Measurements from ENCODE around the gene ARHGEF12. TPM values are rescaled to one million over a fixed set of nuclear protein-coding genes. Genes with fewer than 3 reads are reported as not detected.

The ARHGEF12 gene
- total RNA-seq, 2 experiments from 2014 or later, result 8.1 to 9.2 TPM

DNA sequence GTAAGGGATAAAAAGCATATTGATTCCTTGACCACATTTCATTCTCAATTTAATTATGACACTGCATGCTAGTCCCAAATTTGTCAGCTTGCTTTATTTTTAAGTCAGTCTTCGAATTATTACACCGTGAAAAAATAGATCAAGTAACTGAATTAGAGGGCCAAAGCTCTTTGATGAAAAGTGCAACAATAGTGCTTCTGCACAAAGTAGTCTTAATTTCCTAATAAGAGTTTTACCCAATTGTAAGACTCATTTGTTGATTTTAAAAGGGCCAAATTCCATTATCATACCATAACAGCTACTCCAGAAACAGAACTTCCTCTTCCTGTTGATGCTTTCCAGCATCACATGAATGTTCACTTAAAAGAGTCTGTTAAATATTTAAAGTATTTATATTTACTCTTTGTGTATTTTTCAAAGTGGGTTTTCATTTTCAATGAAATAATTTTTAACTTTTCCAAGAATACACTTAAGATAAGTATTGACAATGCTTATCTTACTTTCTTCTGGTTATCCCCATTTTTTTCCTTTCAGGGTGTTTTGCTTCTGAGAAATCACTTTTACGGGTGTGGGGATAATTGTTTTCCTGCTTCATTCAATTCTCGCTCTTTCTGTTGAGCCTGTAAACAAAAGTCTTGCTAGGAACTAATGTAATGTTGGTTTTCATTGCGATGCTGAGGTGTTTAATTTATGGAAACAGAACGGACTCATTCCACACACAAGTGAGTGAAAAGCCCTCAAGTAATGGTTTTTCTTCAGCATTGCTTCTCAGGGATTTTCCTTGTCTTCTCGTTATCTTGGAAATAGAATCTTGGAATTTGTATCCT, 2.1 kb downstream of the ARHGEF12 start:
- CTCF ChIA-PET, result no interaction called here
- H3K27me3 Mint-ChIP-seq, result peaks cover 63% of the 10 kb centered on the region

DNA sequence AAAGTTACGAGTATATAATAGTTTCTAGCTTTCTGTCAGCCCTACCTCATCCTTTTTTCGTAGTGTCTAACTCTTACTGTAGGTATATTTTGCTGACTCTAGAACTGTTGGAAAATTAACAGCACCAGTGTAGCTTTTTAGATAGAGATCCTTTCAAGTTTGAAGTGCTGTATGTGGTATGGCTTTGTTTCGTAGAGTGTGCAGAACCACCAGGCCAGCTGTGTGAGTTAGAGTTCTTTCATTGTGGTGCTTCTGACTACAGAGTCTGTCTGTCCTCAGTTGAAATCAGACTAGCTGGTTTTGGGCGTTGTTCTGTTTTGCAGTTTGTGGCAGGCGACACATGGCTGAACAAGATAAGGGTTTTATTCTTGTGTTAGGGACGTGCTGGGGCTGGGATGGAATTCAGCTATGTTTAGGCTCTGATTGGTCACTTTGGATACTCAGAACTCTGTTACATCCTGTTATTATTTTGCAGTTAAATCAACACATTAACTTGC, 3.2 kb downstream of the ARHGEF12 start:
- H3K27me3 Mint-ChIP-seq, result peaks cover 66% of the 10 kb centered on the region
- peak overlapping the region; percentile 1 for H3K4me3 Mint-ChIP-seq
- peaks cover 46% of the 10 kb centered on the region for H3K4me1 Mint-ChIP-seq
- peak; percentile 14 for DNase-seq
- ChIA-PET POLR2A (no interaction called here), CTCF (no interaction called here)
- no peaks in the 10 kb centered on the region for H3K36me3 Mint-ChIP-seq (ENCODE audit: low read depth)
- peaks cover 3% of the 10 kb centered on the region for H3K9me3 Mint-ChIP-seq
- H3K27ac Mint-ChIP-seq, result no peak overlapping the region

More for the DNA sequence above, 2.1 kb downstream of the ARHGEF12 start:
- POLR2A ChIA-PET, result no interaction called here
- Mint-ChIP-seq H3K4me3 (peak overlapping the region; percentile 82), H3K27ac (no peak overlapping the region), H3K4me1 (peaks cover 36% of the 10 kb centered on the region), H3K9me3 (peaks cover 3% of the 10 kb centered on the region), H3K36me3 (ENCODE audit: low read depth) (no peaks in the 10 kb centered on the region)
- no peak for DNase-seq

- Mint-ChIP-seq H3K4me3 (no peak overlapping the region), H3K27me3 (peaks cover 67% of the 10 kb centered on the region), H3K36me3 (ENCODE audit: low read depth) (no peaks in the 10 kb centered on the region), H3K9me3 (peaks cover 3% of the 10 kb centered on the region), H3K4me1 (peaks cover 47% of the 10 kb centered on the region), H3K27ac (no peak overlapping the region)
- CTCF ChIA-PET, result no interaction called here
- DNase-seq, result no peak
- POLR2A ChIA-PET, result no interaction called here
Measured at GRCh38 chr11:120340529-120340928, 4.3 kb downstream of the ARHGEF12 start.

DNA sequence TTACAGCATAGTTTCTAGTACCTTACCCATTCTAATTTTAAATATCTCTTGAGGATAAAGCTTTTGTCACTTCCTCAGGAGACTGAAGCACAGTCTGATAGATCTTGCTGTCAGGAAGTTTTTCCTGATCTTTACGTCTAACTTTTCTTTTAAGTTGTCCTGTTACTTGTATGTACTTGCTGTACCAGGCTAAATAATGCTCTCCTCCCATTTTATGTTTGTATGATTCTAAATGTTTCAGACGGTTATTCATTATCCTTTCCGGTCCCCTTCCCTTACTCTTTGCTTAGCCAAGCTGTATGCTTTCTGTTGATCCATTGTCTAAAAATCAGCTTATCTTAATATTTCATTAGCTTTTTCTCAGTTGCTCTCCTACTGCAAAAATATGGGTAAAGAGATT, 6.0 kb downstream of the ARHGEF12 start:
- POLR2A ChIA-PET, result no interaction called here
- no peak for DNase-seq
- no peaks in the 10 kb centered on the region for H3K36me3 Mint-ChIP-seq (ENCODE audit: low read depth)
- no peak overlapping the region for H3K27ac Mint-ChIP-seq
- H3K27me3 Mint-ChIP-seq, result peaks cover 75% of the 10 kb centered on the region
- H3K4me1 Mint-ChIP-seq, result peaks cover 46% of the 10 kb centered on the region
- peaks cover 3% of the 10 kb centered on the region for H3K9me3 Mint-ChIP-seq
- CTCF ChIA-PET, result interaction anchor here (0.7 kb wide), 1 partner anchor 110 kb away, joined by 3 read pairs; no protein-coding TSS in a partner anchor
- no peak overlapping the region for H3K4me3 Mint-ChIP-seq

- no peaks in the 10 kb centered on the region for H3K36me3 Mint-ChIP-seq (ENCODE audit: low read depth)
- no peak for DNase-seq
- ChIA-PET POLR2A (no interaction called here), CTCF (interaction anchor here (1.3 kb wide), 1 partner anchor 8 kb away, joined by 3 read pairs; no protein-coding TSS in a partner anchor)
- peaks cover 74% of the 10 kb centered on the region for H3K27me3 Mint-ChIP-seq
- H3K27ac Mint-ChIP-seq, result no peak overlapping the region
- peaks cover 3% of the 10 kb centered on the region for H3K9me3 Mint-ChIP-seq
- peaks cover 43% of the 10 kb centered on the region for H3K4me1 Mint-ChIP-seq
- no peak overlapping the region for H3K4me3 Mint-ChIP-seq
Measured at GRCh38 chr11:120342678-120343077, 6.5 kb downstream of the ARHGEF12 start.

GRCh38 chr11:120343429-120343828, 7.2 kb downstream of the ARHGEF12 start:
- CTCF ChIA-PET, result interaction anchor here (1.3 kb wide), 1 partner anchor 8 kb away, joined by 3 read pairs; no protein-coding TSS in a partner anchor
- Mint-ChIP-seq H3K36me3 (ENCODE audit: low read depth) (no peaks in the 10 kb centered on the region), H3K4me3 (no peak overlapping the region), H3K27ac (no peak overlapping the region), H3K4me1 (peaks cover 38% of the 10 kb centered on the region), H3K9me3 (peaks cover 3% of the 10 kb centered on the region), H3K27me3 (peaks cover 72% of the 10 kb centered on the region)
- no peak for DNase-seq
- POLR2A ChIA-PET, result no interaction called here

DNA sequence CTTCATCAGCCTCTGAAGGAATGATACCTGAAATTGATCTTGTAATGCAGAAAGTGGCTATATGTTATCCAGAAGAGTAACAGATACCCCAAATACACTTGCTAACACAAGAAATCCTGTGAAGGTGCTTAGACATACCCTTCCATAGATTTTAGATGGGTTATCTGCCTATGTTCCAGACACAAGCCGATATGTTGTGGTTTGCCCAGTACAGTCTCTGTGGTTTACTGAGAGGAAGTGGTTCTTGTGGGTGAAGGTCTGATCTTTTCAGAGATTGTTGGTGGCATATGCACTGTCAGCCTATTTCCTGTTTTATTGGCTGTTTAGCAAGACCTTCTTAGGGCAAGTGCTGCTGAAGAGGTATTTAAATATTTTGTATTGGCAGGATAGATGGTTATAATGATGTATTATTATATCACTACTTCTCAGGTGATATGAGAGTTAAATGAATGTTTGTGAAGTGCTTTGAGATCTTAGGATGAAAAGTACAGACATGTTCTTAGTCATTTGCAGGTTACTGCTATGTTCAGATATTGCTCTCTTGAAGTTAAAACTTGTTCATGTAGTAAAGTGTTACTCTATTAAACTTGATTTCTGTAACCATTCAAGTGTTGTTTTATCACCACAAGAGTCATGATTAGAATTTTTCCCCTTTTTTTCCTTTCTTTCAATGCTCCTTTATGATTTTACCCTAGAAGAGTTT, 8.2 kb downstream of the ARHGEF12 start:
- Mint-ChIP-seq H3K36me3 (ENCODE audit: low read depth) (no peaks in the 10 kb centered on the region), H3K27ac (peak overlapping the region; percentile 19), H3K4me3 (peak overlapping the region; percentile 18), H3K9me3 (peaks cover 3% of the 10 kb centered on the region), H3K27me3 (peaks cover 71% of the 10 kb centered on the region), H3K4me1 (peaks cover 32% of the 10 kb centered on the region)
- ChIA-PET POLR2A (no interaction called here), CTCF (no interaction called here)
- DNase-seq, result peak; percentile 86

DNA sequence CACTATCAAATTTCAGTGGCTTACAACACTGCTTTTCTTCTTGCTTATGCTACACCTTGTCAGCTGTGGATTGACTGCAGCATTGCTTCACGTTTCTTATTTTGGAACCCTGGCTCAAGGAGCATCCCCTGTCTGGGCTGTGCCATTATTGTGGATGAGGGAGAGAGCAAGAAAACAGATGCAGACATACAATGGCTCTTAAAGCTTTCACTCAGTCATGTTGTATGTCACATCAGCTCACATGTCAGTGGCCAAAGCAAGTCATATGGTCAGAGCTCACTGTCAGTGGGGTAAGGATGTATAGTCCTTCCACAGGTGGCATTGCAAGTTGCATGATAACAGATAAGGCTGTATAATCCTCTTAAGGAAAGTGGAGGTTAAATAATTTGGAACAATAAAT, 10.0 kb downstream of the ARHGEF12 start:
- H3K27ac Mint-ChIP-seq, result no peak overlapping the region
- ChIA-PET CTCF (interaction anchor here (0.6 kb wide), 1 partner anchor 25 kb away, joined by 3 read pairs; no protein-coding TSS in a partner anchor), POLR2A (no interaction called here)
- no peaks in the 10 kb centered on the region for H3K36me3 Mint-ChIP-seq (ENCODE audit: low read depth)
- H3K27me3 Mint-ChIP-seq, result peaks cover 65% of the 10 kb centered on the region
- no peak for DNase-seq
- H3K9me3 Mint-ChIP-seq, result peaks cover 3% of the 10 kb centered on the region
- no peak overlapping the region for H3K4me3 Mint-ChIP-seq
- peaks cover 25% of the 10 kb centered on the region for H3K4me1 Mint-ChIP-seq

GRCh38 chr11:120350637-120351036, 14.4 kb downstream of the ARHGEF12 start:
- Mint-ChIP-seq H3K4me1 (peaks cover 4% of the 10 kb centered on the region), H3K36me3 (ENCODE audit: low read depth) (no peaks in the 10 kb centered on the region), H3K4me3 (no peak overlapping the region), H3K27ac (no peak overlapping the region), H3K9me3 (no peaks in the 10 kb centered on the region), H3K27me3 (peaks cover 68% of the 10 kb centered on the region)
- CTCF ChIA-PET, result no interaction called here
- POLR2A ChIA-PET, result no interaction called here
- DNase-seq, result no peak

DNA sequence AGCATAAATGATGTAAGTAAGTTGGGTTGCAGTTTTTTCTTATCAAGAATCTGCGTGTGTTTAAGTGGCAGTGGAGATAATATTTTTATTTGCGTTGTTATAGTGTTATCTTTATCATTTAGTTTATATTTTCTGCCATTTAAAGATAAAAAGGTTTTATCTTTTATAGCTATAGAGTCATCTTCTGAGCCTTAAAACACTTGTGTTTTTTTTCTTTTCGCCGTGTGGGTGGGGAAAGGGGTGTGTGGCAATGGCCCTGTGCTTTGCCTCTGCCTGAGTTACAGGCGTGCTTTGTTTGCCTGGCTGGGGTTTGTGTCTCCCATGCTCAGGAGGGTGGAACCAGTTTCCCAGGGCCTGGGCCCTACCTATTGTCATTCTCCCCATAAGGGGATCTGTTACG, 16.2 kb downstream of the ARHGEF12 start:
- Mint-ChIP-seq H3K9me3 (peaks cover 3% of the 10 kb centered on the region), H3K36me3 (ENCODE audit: low read depth) (no peaks in the 10 kb centered on the region), H3K27me3 (peaks cover 61% of the 10 kb centered on the region), H3K4me1 (no peaks in the 10 kb centered on the region), H3K27ac (no peak overlapping the region), H3K4me3 (no peak overlapping the region)
- no peak for DNase-seq
- ChIA-PET CTCF (no interaction called here), POLR2A (no interaction called here)

DNA sequence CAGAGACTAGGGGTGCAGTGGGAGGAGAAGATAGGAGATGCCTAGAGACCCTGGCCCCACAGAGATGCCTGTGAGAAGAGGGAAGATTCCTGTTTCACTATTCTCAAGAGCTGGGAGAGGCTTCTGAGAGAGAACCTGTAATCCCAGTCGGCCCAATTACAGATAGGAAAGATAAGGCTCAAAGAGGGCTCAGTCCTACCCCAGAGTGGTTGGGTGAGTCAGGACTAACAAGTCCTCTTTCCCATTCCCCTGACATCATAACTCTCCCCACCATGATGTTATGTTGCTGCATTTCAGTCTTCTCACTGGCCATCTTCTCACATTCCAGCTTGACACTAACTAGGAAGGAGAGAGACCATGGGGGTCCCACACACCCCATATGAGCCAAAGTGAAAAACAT, 17.9 kb downstream of the ARHGEF12 start:
- no peak overlapping the region for H3K4me3 Mint-ChIP-seq
- H3K27me3 Mint-ChIP-seq, result peaks cover 63% of the 10 kb centered on the region
- no peak for DNase-seq
- POLR2A ChIA-PET, result no interaction called here
- CTCF ChIA-PET, result no interaction called here
- peaks cover 3% of the 10 kb centered on the region for H3K9me3 Mint-ChIP-seq
- H3K36me3 Mint-ChIP-seq (ENCODE audit: low read depth), result no peaks in the 10 kb centered on the region
- no peaks in the 10 kb centered on the region for H3K4me1 Mint-ChIP-seq
- no peak overlapping the region for H3K27ac Mint-ChIP-seq

GRCh38 chr11:120354779-120355178, 18.6 kb downstream of the ARHGEF12 start:
- peaks cover 3% of the 10 kb centered on the region for H3K9me3 Mint-ChIP-seq
- POLR2A ChIA-PET, result no interaction called here

GRCh38 chr11:120357620-120358019, 21.4 kb downstream of the ARHGEF12 start:
- ChIA-PET CTCF (no interaction called here), POLR2A (no interaction called here)
- peaks cover 3% of the 10 kb centered on the region for H3K9me3 Mint-ChIP-seq
- H3K27ac Mint-ChIP-seq, result no peak overlapping the region
- no peak overlapping the region for H3K4me3 Mint-ChIP-seq
- no peaks in the 10 kb centered on the region for H3K4me1 Mint-ChIP-seq
- no peak for DNase-seq
- H3K27me3 Mint-ChIP-seq, result peaks cover 47% of the 10 kb centered on the region
- no peaks in the 10 kb centered on the region for H3K36me3 Mint-ChIP-seq (ENCODE audit: low read depth)

More at GRCh38 chr11:120354779-120355178, 18.6 kb downstream of the ARHGEF12 start:
- CTCF ChIA-PET, result no interaction called here
- no peak for DNase-seq
- H3K4me1 Mint-ChIP-seq, result no peaks in the 10 kb centered on the region
- no peak overlapping the region for H3K4me3 Mint-ChIP-seq
- H3K27ac Mint-ChIP-seq, result no peak overlapping the region
- no peaks in the 10 kb centered on the region for H3K36me3 Mint-ChIP-seq (ENCODE audit: low read depth)
- peaks cover 60% of the 10 kb centered on the region for H3K27me3 Mint-ChIP-seq

Measured in activated CD4-positive, alpha-beta T cell treated with anti-CD3 and anti-CD28 coated beads, Interleukin-2, amount 10 ng/mL, durations not matched to agents 7 days and 5 days (primary cell).